Esophagus muscularis mucosa (tissue), 4 donors: ENCODE results near the gene STRIP2. TPM values are rescaled to one million over a fixed set of nuclear protein-coding genes. Genes with fewer than 3 reads are reported as not detected.
"Not testable (repeated sequence)": the region's sequence is repeated elsewhere in the genome, so short reads cannot be mapped to it uniquely, and the experiment has no call there.

ENCODE experiments used
- DNase-seq: peaks from one replicate; pipeline ENCODE4 v3.0.0-alpha.2; 2017; ENCODE audit errors: extremely low spot score
- H3K27ac ChIP-seq, 4 donors: fragments of 200-600 bp; sonication (generic); replicated peaks in 1 of 4; 1 replicate in 3 of 4; 2 replicates in 1 of 4; pipeline ENCODE4 v1.5.1; 2016 to 2019; ENCODE audit warnings: mild to moderate bottlenecking in 1 of 4
- H3K27me3 ChIP-seq, 4 donors: fragments of 200-600 bp; sonication (generic); one replicate each; pipeline versions ENCODE4 v1.5.1 to v1.6.0; 2016 to 2019
- H3K36me3 ChIP-seq, 4 donors: fragments of 200-600 bp; sonication (generic); one replicate each; pipeline ENCODE4 v1.5.1; 2016 to 2019
- H3K4me1 ChIP-seq, 4 donors: fragments of 200-600 bp; sonication (generic); one replicate each; pipeline ENCODE4 v1.5.1; 2016 to 2019
- H3K4me3 ChIP-seq, 4 donors: fragments of 200-600 bp; sonication (generic); 1 replicate in 2 of 4; 2 replicates in 2 of 4; pipeline ENCODE4 v1.5.1; 2016 to 2019; ENCODE audit warnings: mild to moderate bottlenecking in 4 of 4, moderate library complexity in 1 of 4
- H3K9me3 ChIP-seq, 4 donors: fragments of 200-600 bp; sonication (generic); 1 replicate in 3 of 4; 2 replicates in 1 of 4; pipeline ENCODE4 v1.5.1; 2016 to 2019
- CTCF ChIP-seq, 3 experiments: fragments of 200-600 bp in 2 of 3; fragments of 450-650 bp in 1 of 3; sonication (generic) in 2 of 3; IDR thresholded peaks; one replicate each; pipeline ENCODE4 v1.5.1; 2017 to 2019; ENCODE audit warnings: antibody characterized with exemption in 3 of 3, mild to moderate bottlenecking in 2 of 3, moderate library complexity in 1 of 3
- EP300 ChIP-seq: sonication (generic); formaldehyde crosslinking; IDR thresholded peaks from one replicate; pipeline ENCODE4 v1.6.1; 2017; ENCODE audit warnings: antibody characterized with exemption
- POLR2A ChIP-seq: fragments of 450-650 bp; IDR thresholded peaks from one replicate; pipeline ENCODE4 v1.6.1; 2017; ENCODE audit warnings: antibody characterized with exemption, moderate library complexity, mild to moderate bottlenecking, low read depth
- POLR2AphosphoS5 ChIP-seq, 2 donors: sonication (generic); formaldehyde crosslinking; IDR thresholded peaks; one replicate each; pipeline ENCODE4 v1.6.1; 2017; ENCODE audit warnings: antibody characterized with exemption in 2 of 2
- WGBS: methylation state at CpG from one replicate; pipeline ENCODE4 v1.1.5; 2018; 5-methylcytosine and 5-hydroxymethylcytosine counted together
- intact Hi-C: fragments of 100-400 bp; cut with DNase I; formaldehyde crosslinking; loops from one replicate; pipeline ENCODE4 v1.15.1; 2023
- total RNA-seq, 4 donors: library from RNA; depleted of rRNA; stranded (reverse); fragments of >200 nt; gene quantifications; one replicate each; pipeline versions ENCODE4 v1.1.0 to v1.2.1, GENCODE V29; 2016

The STRIP2 gene
- total RNA-seq, 4 donors from 2014 or later: 1.1 to 2.1 (median 1.9) TPM

- H3K27me3 ChIP-seq: no peaks in the 10 kb centered on the region
- no peaks in the 10 kb centered on the region for H3K36me3 ChIP-seq
- TF ChIP-seq POLR2AphosphoS5 (IDR thresholded peaks at IDR 0.05) (no peak), POLR2A (no peak), CTCF (IDR thresholded peaks at IDR 0.05) (no peak), EP300 (no peak)
- no peak for DNase-seq
- intact Hi-C loops: no loop called here
- H3K9me3 ChIP-seq: no peaks in the 10 kb centered on the region
- no peaks in the 10 kb centered on the region for H3K4me1 ChIP-seq
- no peak overlapping the region for H3K4me3 ChIP-seq
- H3K27ac ChIP-seq: no peak overlapping the region
- WGBS: 96% methylated on average over 1 of the region's 1 CpG
These were observed 45.6 kb downstream of the STRIP2 start for GRCh38 chr7:129479831-129480230.

- Histone ChIP-seq H3K9me3 (no peaks in the 10 kb centered on the region), H3K27ac (no peak overlapping the region), H3K4me3 (no peak overlapping the region), H3K4me1 (no peaks in the 10 kb centered on the region), H3K36me3 (no peaks in the 10 kb centered on the region), H3K27me3 (no peaks in the 10 kb centered on the region)
- intact Hi-C loops: no loop called here
- DNase-seq: no peak
- WGBS: 92% methylated on average over 6 of the region's 6 CpGs
- TF ChIP-seq CTCF (IDR thresholded peaks at IDR 0.05): no peak
- no peak for TF ChIP-seq EP300
- TF ChIP-seq POLR2A: no peak
These were observed 46.6 kb downstream of the STRIP2 start for GRCh38 chr7:129480674-129481363.

GRCh38 chr7:129481376-129481775 lies 47.1 kb downstream of the STRIP2 start:
- H3K36me3 ChIP-seq, DNase-seq, H3K27ac ChIP-seq, H3K9me3 ChIP-seq, H3K27me3 ChIP-seq, intact Hi-C loops, H3K4me1 ChIP-seq, H3K4me3 ChIP-seq: not testable (repeated sequence)
- 100% methylated on average over 6 of the region's 6 CpGs for WGBS

- no peaks in the 10 kb centered on the region for H3K4me1 ChIP-seq
- 94% methylated on average over 8 of the region's 8 CpGs for WGBS
- no peak for DNase-seq
- no peak overlapping the region for H3K27ac ChIP-seq
- intact Hi-C loops: no loop called here
- H3K36me3 ChIP-seq: no peaks in the 10 kb centered on the region
- H3K9me3 ChIP-seq: no peaks in the 10 kb centered on the region
- H3K27me3 ChIP-seq: no peaks in the 10 kb centered on the region
- no peak for TF ChIP-seq POLR2AphosphoS5 (IDR thresholded peaks at IDR 0.05)
- no peak for TF ChIP-seq POLR2A
- TF ChIP-seq EP300: no peak
- no peak for TF ChIP-seq CTCF (IDR thresholded peaks at IDR 0.05)
- H3K4me3 ChIP-seq: no peak overlapping the region
These were observed 48.5 kb downstream of the STRIP2 start for GRCh38 chr7:129482781-129483180.

GRCh38 chr7:129489491-129489890 lies 55.3 kb downstream of the STRIP2 start:
- H3K4me3 ChIP-seq: no peak overlapping the region
- no peak for TF ChIP-seq POLR2A
- no peak for TF ChIP-seq CTCF (IDR thresholded peaks at IDR 0.05)
- TF ChIP-seq POLR2AphosphoS5 (IDR thresholded peaks at IDR 0.05): no peak
- TF ChIP-seq EP300: no peak
- no peak overlapping the region for H3K27ac ChIP-seq
- no peaks in the 10 kb centered on the region for H3K27me3 ChIP-seq
- no peaks in the 10 kb centered on the region for H3K4me1 ChIP-seq
- WGBS: 85% methylated on average over 3 of the region's 3 CpGs
- no peaks in the 10 kb centered on the region for H3K9me3 ChIP-seq
- intact Hi-C loops: no loop called here
- no peak for DNase-seq
- no peaks in the 10 kb centered on the region for H3K36me3 ChIP-seq
